Right atrium auricular region (tissue), 2 donors: ENCODE results near the gene CDC42BPA. TPM values are rescaled to one million over a fixed set of nuclear protein-coding genes. Genes with fewer than 3 reads are reported as not detected.

ENCODE experiments used
- DNase-seq: peaks from one replicate; pipeline ENCODE4 v3.0.0-alpha.2; 2019; ENCODE audit warnings: low spot score
- H3K27ac ChIP-seq, 2 donors: fragments of 200-600 bp; sonication (generic); 1 replicate in 1 of 2; 2 replicates in 1 of 2; pipeline ENCODE4 v1.5.1; 2016 to 2019
- H3K27me3 ChIP-seq, 2 donors: fragments of 200-600 bp; sonication (generic); one replicate each; pipeline versions ENCODE4 v1.5.1 to v1.6.0; 2017 to 2019
- H3K36me3 ChIP-seq: fragments of 200-600 bp; sonication (generic); one replicate; pipeline ENCODE4 v1.5.1; 2016
- H3K4me1 ChIP-seq, 2 donors: fragments of 200-600 bp; sonication (generic); one replicate each; pipeline versions ENCODE4 v1.5.1 to v1.6.0; 2017 to 2019
- H3K4me3 ChIP-seq, 2 donors: fragments of 200-600 bp; sonication (generic); 1 replicate in 1 of 2; 2 replicates in 1 of 2; pipeline ENCODE4 v1.5.1; 2017 to 2019; ENCODE audit warnings: mild to moderate bottlenecking in 1 of 2, moderate library complexity in 1 of 2
- H3K9me3 ChIP-seq, 2 donors: fragments of 200-600 bp; sonication (generic); one replicate each; pipeline ENCODE4 v1.5.1; 2019
- CTCF ChIP-seq, 2 donors: fragments of 200-600 bp; sonication (generic); IDR thresholded peaks; one replicate each; pipeline ENCODE4 v1.5.1; 2019; ENCODE audit warnings: antibody characterized with exemption in 2 of 2
- total RNA-seq, 2 donors: library from RNA; depleted of rRNA; stranded (reverse); fragments of >200 nt; gene quantifications; one replicate each; pipeline ENCODE4 v1.1.0, GENCODE V29; 2016

The CDC42BPA gene
- total RNA-seq, 2 donors from 2014 or later: 26.0 to 32.0 TPM

GRCh38 chr1:227272428-227272827, 45.9 kb downstream of the CDC42BPA start:
- no peak for TF ChIP-seq CTCF (IDR thresholded peaks at IDR 0.05)
- no peak overlapping the region for H3K27ac ChIP-seq
- H3K36me3 ChIP-seq: no peaks in the 10 kb centered on the region
- no peak for DNase-seq
- no peak overlapping the region for H3K4me3 ChIP-seq
- H3K27me3 ChIP-seq: no peaks in the 10 kb centered on the region
- H3K9me3 ChIP-seq: no peaks in the 10 kb centered on the region
- H3K4me1 ChIP-seq: peaks cover 0 to 11% of the 10 kb centered on the region in 2 donors

- no peaks in the 10 kb centered on the region for H3K9me3 ChIP-seq
- no peak overlapping the region for H3K27ac ChIP-seq
- no peak overlapping the region for H3K4me3 ChIP-seq
- DNase-seq: no peak
- no peak for TF ChIP-seq CTCF (IDR thresholded peaks at IDR 0.05)
- peaks cover 0 to 11% of the 10 kb centered on the region in 2 donors for H3K4me1 ChIP-seq
- no peaks in the 10 kb centered on the region for H3K36me3 ChIP-seq
- H3K27me3 ChIP-seq: no peaks in the 10 kb centered on the region
Observed at GRCh38 chr1:227270554-227270953, 47.7 kb downstream of the CDC42BPA start.

- no peaks in the 10 kb centered on the region for H3K27me3 ChIP-seq
- no peak overlapping the region for H3K4me3 ChIP-seq
- H3K36me3 ChIP-seq: no peaks in the 10 kb centered on the region
- no peak for TF ChIP-seq CTCF (IDR thresholded peaks at IDR 0.05)
- H3K9me3 ChIP-seq: no peaks in the 10 kb centered on the region
- H3K27ac ChIP-seq: no peak overlapping the region
- DNase-seq: no peak
- H3K4me1 ChIP-seq: peaks cover 0 to 11% of the 10 kb centered on the region in 2 donors
Observed at GRCh38 chr1:227268943-227269342, 49.3 kb downstream of the CDC42BPA start.

GRCh38 chr1:227265891-227266290, 52.4 kb downstream of the CDC42BPA start:
- no peaks in the 10 kb centered on the region for H3K27me3 ChIP-seq
- no peak overlapping the region for H3K4me3 ChIP-seq
- no peaks in the 10 kb centered on the region for H3K36me3 ChIP-seq
- no peak overlapping the region for H3K27ac ChIP-seq
- DNase-seq: no peak
- peaks cover 0 to 11% of the 10 kb centered on the region in 2 donors for H3K4me1 ChIP-seq
- TF ChIP-seq CTCF (IDR thresholded peaks at IDR 0.05): no peak
- H3K9me3 ChIP-seq: no peaks in the 10 kb centered on the region

- H3K4me1 ChIP-seq: peaks cover 0 to 7% of the 10 kb centered on the region in 2 donors
- no peak overlapping the region for H3K4me3 ChIP-seq
- no peak for TF ChIP-seq CTCF (IDR thresholded peaks at IDR 0.05)
- DNase-seq: no peak
- no peaks in the 10 kb centered on the region for H3K27me3 ChIP-seq
- no peaks in the 10 kb centered on the region for H3K36me3 ChIP-seq
- no peak overlapping the region for H3K27ac ChIP-seq
- H3K9me3 ChIP-seq: no peaks in the 10 kb centered on the region
Observed at GRCh38 chr1:227263869-227264268, 54.4 kb downstream of the CDC42BPA start.

- no peak for DNase-seq
- H3K27ac ChIP-seq: no peak overlapping the region
- H3K27me3 ChIP-seq: no peaks in the 10 kb centered on the region
- no peaks in the 10 kb centered on the region for H3K9me3 ChIP-seq
- H3K4me3 ChIP-seq: no peak overlapping the region
- H3K4me1 ChIP-seq: no peaks in the 10 kb centered on the region
- H3K36me3 ChIP-seq: no peaks in the 10 kb centered on the region
- no peak for TF ChIP-seq CTCF (IDR thresholded peaks at IDR 0.05)
Observed at GRCh38 chr1:227261501-227261900, 56.8 kb downstream of the CDC42BPA start.
